Activated naive CD8-positive, alpha-beta T cell (primary cell): Measurements from ENCODE around the gene PKN2.
A peak's percentile ranks its signal among the peaks of the same experiment; 100 is the strongest.

Experiments used
- H3K27ac Mint-ChIP-seq: one replicate; pipeline ENCODE4 v1.8.0; 2021; ENCODE audit warnings: mixed read lengths
- H3K27me3 Mint-ChIP-seq: one replicate; pipeline ENCODE4 v1.8.0; 2021; ENCODE audit warnings: mixed read lengths
- H3K36me3 Mint-ChIP-seq: one replicate; pipeline ENCODE4 v1.8.0; 2021; ENCODE audit warnings: mixed read lengths
- H3K4me1 Mint-ChIP-seq: one replicate; pipeline ENCODE4 v1.8.0; 2021; ENCODE audit warnings: low read depth, mixed read lengths
- H3K4me3 Mint-ChIP-seq: one replicate; pipeline ENCODE4 v1.8.0; 2021; ENCODE audit warnings: mild to moderate bottlenecking, mixed read lengths
- H3K9me3 Mint-ChIP-seq: one replicate; pipeline ENCODE4 v1.8.0; 2021; ENCODE audit warnings: low read depth, mixed read lengths

Gene PKN2

DNA sequence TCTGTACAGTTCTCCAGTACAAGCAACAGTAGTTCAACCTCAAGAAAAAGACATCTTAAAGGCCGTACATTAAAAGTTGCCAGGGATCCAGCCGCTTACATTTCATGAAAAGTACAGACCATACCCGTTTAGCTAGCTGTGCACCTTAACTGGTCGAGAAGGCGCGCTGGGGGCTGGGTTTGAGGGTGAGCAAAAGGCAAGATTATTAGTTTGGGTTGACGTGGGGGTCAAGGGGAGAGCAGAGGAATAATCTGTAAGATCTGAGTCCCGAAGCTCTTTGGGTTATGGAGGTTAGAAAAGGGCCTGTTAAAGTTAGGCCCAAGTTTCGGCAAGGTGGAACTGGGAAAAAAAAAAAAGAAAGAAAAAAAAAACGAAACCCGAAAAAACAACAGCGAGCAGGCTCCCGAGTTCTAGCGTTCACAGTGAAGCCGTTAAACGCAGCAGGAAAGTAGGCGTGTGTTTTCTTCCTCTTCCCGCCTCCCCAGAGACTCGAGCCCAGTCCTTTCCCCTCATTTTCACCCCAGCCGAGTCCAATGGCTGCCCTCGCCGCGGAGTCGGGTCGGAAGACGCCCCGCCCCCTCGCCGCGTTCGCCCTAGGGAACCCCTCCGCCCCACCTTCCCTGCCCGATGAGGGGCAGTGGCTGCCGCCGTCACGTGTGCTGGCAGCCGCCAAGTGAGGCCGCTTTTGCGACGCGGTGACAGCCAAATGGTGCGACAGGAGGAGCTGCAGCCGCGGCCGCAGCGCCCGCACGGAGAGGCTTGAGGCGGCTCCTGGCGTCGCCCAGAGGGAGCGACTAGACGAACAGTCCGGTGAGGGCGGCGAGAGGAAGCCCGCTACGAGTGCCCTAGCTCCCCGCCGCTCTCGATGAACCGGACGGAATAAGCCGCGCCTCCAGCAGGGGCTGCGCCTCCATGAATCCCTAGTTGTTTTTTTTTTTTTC, at the start of gene PKN2:
Gene PKN2, plus strand, starts transcription at position 733 of the 941 bp plus-strand sequence. CDS start 308 bp downstream, outside the sequence.
- Mint-ChIP-seq H3K9me3 (no peaks in the 10 kb centered on the region), H3K4me1 (peaks cover 42% of the 10 kb centered on the region), H3K27ac (peak within 1 kb of the TSS; percentile 95), H3K4me3 (peak within 1 kb of the TSS; percentile 96), H3K27me3 (no peaks in the 10 kb centered on the region), H3K36me3 (no peaks in the 10 kb centered on the region)

DNA sequence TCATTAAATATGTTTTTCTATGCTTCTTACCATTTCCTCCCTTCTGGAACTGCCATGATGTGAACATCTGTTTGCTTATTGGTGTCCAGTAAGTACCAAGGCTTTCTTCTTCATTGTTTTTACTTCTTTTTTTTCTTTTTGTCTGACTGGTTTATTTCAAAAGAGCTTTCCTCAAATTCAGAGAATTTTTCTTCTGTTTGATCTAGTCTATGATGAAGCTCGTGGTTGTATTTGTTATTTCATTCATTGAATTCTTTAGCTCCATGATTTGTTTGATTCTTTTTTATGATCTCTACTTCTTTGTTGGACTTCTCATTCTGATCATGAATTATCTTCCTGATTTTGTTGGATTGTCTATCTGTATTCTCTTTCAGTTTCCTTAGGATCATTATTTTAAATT, 49.5 kb upstream of the PKN2 start:
- Mint-ChIP-seq H3K27ac (no peak overlapping the region), H3K4me1 (no peaks in the 10 kb centered on the region)

DNA sequence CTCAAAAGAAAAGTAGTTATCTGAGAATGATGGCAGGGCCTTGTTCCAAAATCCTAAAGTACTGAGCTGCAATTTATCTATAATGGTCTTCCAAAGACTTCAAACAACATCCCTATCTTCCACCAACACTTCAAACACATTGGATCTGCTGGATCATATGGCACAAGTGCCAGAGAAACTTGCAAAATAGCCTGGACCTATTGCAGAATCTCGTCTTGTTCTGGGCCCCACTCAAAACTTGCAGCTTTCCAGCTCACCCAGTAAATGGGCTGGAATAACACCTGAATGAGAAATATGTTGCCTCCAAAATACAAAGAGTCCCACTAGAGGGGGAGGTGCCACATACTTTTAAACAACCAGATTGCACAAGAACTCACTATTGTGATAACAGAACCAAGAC, 44.0 kb upstream of the PKN2 start:
- Mint-ChIP-seq H3K4me1 (no peaks in the 10 kb centered on the region), H3K36me3 (peaks cover 3% of the 10 kb centered on the region), H3K9me3 (peaks cover 3% of the 10 kb centered on the region), H3K4me3 (no peak overlapping the region), H3K27ac (no peak overlapping the region), H3K27me3 (peaks cover 5% of the 10 kb centered on the region)

More for the DNA sequence above, 49.5 kb upstream of the PKN2 start:
- no peak overlapping the region for H3K4me3 Mint-ChIP-seq
- H3K36me3 Mint-ChIP-seq = peaks cover 12% of the 10 kb centered on the region
- H3K27me3 Mint-ChIP-seq = peaks cover 3% of the 10 kb centered on the region
- H3K9me3 Mint-ChIP-seq = peaks cover 17% of the 10 kb centered on the region

- no peaks in the 10 kb centered on the region for H3K4me1 Mint-ChIP-seq
- H3K36me3 Mint-ChIP-seq = no peaks in the 10 kb centered on the region
- H3K27ac Mint-ChIP-seq = no peak overlapping the region
- no peaks in the 10 kb centered on the region for H3K9me3 Mint-ChIP-seq
- H3K4me3 Mint-ChIP-seq = no peak overlapping the region
- H3K27me3 Mint-ChIP-seq = peaks cover 7% of the 10 kb centered on the region
Measured at GRCh38 chr1:88645886-88646285, 38.2 kb upstream of the PKN2 start.

GRCh38 chr1:88646476-88647248, 37.4 kb upstream of the PKN2 start:
- no peak overlapping the region for H3K4me3 Mint-ChIP-seq
- no peaks in the 10 kb centered on the region for H3K36me3 Mint-ChIP-seq
- H3K27ac Mint-ChIP-seq = no peak overlapping the region
- no peaks in the 10 kb centered on the region for H3K9me3 Mint-ChIP-seq
- H3K4me1 Mint-ChIP-seq = no peaks in the 10 kb centered on the region
- H3K27me3 Mint-ChIP-seq = peaks cover 5% of the 10 kb centered on the region

DNA sequence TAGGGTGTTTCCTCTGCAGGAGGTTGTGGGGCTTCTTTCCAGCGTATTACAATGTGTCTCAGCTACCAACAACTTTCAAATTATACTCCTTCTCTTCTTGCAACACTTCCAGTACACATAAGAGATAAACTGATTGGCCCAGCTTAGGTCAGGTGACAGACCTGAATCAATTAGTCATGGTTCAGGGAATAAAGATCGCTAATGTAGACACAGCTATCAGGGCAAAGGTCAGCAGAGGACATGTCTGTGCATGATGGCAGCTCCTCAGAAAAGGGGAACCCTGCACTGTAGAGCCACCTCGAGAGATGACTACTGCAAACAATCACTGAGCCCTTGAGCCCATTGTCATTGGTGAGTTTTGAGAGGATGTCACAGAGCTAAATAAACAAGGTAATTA, 36.8 kb upstream of the PKN2 start:
- Mint-ChIP-seq H3K36me3 (no peaks in the 10 kb centered on the region), H3K4me3 (no peak overlapping the region), H3K9me3 (no peaks in the 10 kb centered on the region), H3K4me1 (no peaks in the 10 kb centered on the region), H3K27me3 (peaks cover 5% of the 10 kb centered on the region), H3K27ac (no peak overlapping the region)

- H3K36me3 Mint-ChIP-seq = no peaks in the 10 kb centered on the region
- no peak overlapping the region for H3K4me3 Mint-ChIP-seq
- no peak overlapping the region for H3K27ac Mint-ChIP-seq
- peaks cover 3% of the 10 kb centered on the region for H3K27me3 Mint-ChIP-seq
- H3K9me3 Mint-ChIP-seq = no peaks in the 10 kb centered on the region
- no peaks in the 10 kb centered on the region for H3K4me1 Mint-ChIP-seq
Measured at GRCh38 chr1:88647749-88648415, 36.2 kb upstream of the PKN2 start.

- H3K27ac Mint-ChIP-seq = no peak overlapping the region
- peaks cover 3% of the 10 kb centered on the region for H3K27me3 Mint-ChIP-seq
- H3K4me3 Mint-ChIP-seq = no peak overlapping the region
- no peaks in the 10 kb centered on the region for H3K9me3 Mint-ChIP-seq
- H3K36me3 Mint-ChIP-seq = no peaks in the 10 kb centered on the region
- no peaks in the 10 kb centered on the region for H3K4me1 Mint-ChIP-seq
Measured at GRCh38 chr1:88648706-88649105, 35.4 kb upstream of the PKN2 start.

DNA sequence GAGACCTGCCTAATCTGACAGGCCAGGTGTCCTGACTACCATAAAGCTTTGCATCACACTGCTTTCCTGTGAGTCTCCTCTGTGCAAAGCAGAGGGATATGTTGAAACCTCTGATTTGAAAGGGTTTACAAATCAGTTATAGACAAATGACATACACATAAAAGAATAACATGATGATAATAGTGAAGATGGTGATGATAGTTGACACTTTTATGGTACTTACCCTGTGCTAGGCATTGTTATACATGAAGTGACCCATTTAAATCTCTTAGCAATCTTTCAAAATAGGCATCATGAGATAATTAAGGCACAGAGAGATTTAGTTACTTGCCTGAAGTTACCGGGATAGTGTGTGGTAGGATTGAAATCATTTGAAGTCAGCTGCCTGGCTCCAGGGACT, 34.1 kb upstream of the PKN2 start:
- Mint-ChIP-seq H3K27ac (no peak overlapping the region), H3K36me3 (no peaks in the 10 kb centered on the region), H3K27me3 (peaks cover 3% of the 10 kb centered on the region), H3K4me1 (no peaks in the 10 kb centered on the region), H3K9me3 (no peaks in the 10 kb centered on the region), H3K4me3 (no peak overlapping the region)

GRCh38 chr1:88650676-88651418, 33.2 kb upstream of the PKN2 start:
- Mint-ChIP-seq H3K9me3 (no peaks in the 10 kb centered on the region), H3K27ac (no peak overlapping the region), H3K4me3 (no peak overlapping the region), H3K4me1 (peaks cover 1% of the 10 kb centered on the region), H3K36me3 (no peaks in the 10 kb centered on the region), H3K27me3 (peaks cover 2% of the 10 kb centered on the region)

- no peaks in the 10 kb centered on the region for H3K9me3 Mint-ChIP-seq
- H3K27ac Mint-ChIP-seq = no peak overlapping the region
- H3K36me3 Mint-ChIP-seq = no peaks in the 10 kb centered on the region
- H3K27me3 Mint-ChIP-seq = no peaks in the 10 kb centered on the region
- H3K4me1 Mint-ChIP-seq = peaks cover 9% of the 10 kb centered on the region
- no peak overlapping the region for H3K4me3 Mint-ChIP-seq
Measured at GRCh38 chr1:88655140-88655539, 28.9 kb upstream of the PKN2 start.

GRCh38 chr1:88655685-88656299, 28.3 kb upstream of the PKN2 start:
- no peaks in the 10 kb centered on the region for H3K9me3 Mint-ChIP-seq
- H3K4me3 Mint-ChIP-seq = no peak overlapping the region
- H3K4me1 Mint-ChIP-seq = peaks cover 16% of the 10 kb centered on the region
- no peaks in the 10 kb centered on the region for H3K36me3 Mint-ChIP-seq
- H3K27me3 Mint-ChIP-seq = no peaks in the 10 kb centered on the region
- no peak overlapping the region for H3K27ac Mint-ChIP-seq

DNA sequence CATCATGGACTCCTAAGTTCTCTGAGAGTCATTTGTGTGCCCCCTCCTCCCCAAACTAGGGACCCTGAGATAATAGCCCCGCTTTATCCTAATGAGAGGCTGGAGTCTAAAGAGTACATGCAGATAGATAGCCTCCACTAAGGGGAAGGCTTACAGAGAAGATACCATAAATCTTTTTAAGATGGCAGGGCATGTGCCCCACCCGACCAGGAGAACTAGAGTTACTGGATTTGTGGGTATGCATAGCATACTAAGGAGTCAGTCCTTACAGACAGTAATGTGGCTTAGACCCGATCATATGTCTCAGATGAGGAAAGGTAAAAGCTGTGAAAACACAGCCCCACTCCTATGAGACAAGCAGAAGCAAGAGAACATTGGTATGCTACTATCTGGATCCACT, 25.7 kb upstream of the PKN2 start:
- Mint-ChIP-seq H3K4me1 (peaks cover 35% of the 10 kb centered on the region), H3K9me3 (no peaks in the 10 kb centered on the region), H3K36me3 (no peaks in the 10 kb centered on the region), H3K4me3 (no peak overlapping the region), H3K27me3 (no peaks in the 10 kb centered on the region), H3K27ac (no peak overlapping the region)

DNA sequence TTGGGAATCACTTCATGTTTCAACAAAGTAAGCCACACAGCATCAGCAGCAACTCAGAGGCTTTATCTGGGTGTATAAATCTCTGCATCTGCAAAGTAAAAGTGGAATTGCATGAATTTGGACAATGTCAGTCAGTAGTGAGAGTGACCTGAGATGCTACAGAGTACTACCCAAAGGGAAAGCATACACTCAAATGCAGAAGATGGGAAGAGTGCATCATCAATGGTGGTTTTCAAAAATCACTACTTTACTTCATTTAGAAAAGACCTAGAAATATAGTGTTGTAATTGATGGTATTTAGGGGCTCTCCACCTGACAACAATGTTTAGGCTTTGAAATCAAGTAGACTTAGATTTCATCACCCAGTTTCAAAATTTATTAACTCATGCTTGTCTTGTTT, 24.5 kb upstream of the PKN2 start:
- no peaks in the 10 kb centered on the region for H3K27me3 Mint-ChIP-seq
- no peak overlapping the region for H3K4me3 Mint-ChIP-seq
- H3K36me3 Mint-ChIP-seq = no peaks in the 10 kb centered on the region
- H3K9me3 Mint-ChIP-seq = no peaks in the 10 kb centered on the region
- H3K27ac Mint-ChIP-seq = no peak overlapping the region
- H3K4me1 Mint-ChIP-seq = peaks cover 35% of the 10 kb centered on the region
